Testis (tissue), 3 donors: ENCODE data around the gene OSGEP. TPM values are rescaled to one million over a fixed set of nuclear protein-coding genes. Genes with fewer than 3 reads are reported as not detected.

ENCODE experiments used
- DNase-seq: peaks from one replicate; pipeline ENCODE4 v3.0.0-alpha.2; 2019
- H3K27ac ChIP-seq, 2 donors: fragments of 200-600 bp; sonication (generic); one replicate each; pipeline ENCODE4 v1.5.1; 2019
- H3K27me3 ChIP-seq: fragments of 200-600 bp; sonication (generic); one replicate; pipeline ENCODE4 v1.5.1; 2019
- H3K36me3 ChIP-seq: fragments of 200-600 bp; sonication (generic); one replicate; pipeline ENCODE4 v1.5.1; 2017; ENCODE audit warnings: low read depth; ENCODE audit errors: missing control alignments
- H3K4me1 ChIP-seq: fragments of 200-600 bp; sonication (generic); one replicate; pipeline ENCODE4 v1.5.1; 2019
- H3K4me3 ChIP-seq, 2 donors: fragments of 200-600 bp; sonication (generic); one replicate each; pipeline ENCODE4 v1.5.1; 2017 to 2019
- H3K9me3 ChIP-seq: fragments of 200-600 bp; sonication (generic); one replicate; pipeline ENCODE4 v1.5.1; 2017
- CTCF ChIP-seq, 3 experiments: fragments of 450-650 bp in 2 of 3; fragments of 200-600 bp in 1 of 3; sonication (generic) in 1 of 3; IDR thresholded peaks; one replicate each; pipeline ENCODE4 v1.5.1; 2016 to 2019; ENCODE audit warnings: antibody characterized with exemption in 3 of 3, mild to moderate bottlenecking in 2 of 3, moderate library complexity in 1 of 3
- POLR2A ChIP-seq: fragments of 450-650 bp; IDR thresholded peaks from one replicate; pipeline ENCODE4 v1.6.1; 2017; ENCODE audit warnings: antibody characterized with exemption, mild to moderate bottlenecking, moderate library complexity
- whole genome bisulfite sequencing, 2 donors: methylation state at CpG; one replicate each; pipeline ENCODE4 v1.1.5; 2018; 5-methylcytosine and 5-hydroxymethylcytosine counted together
- intact Hi-C: fragments of 100-400 bp; cut with DNase I; formaldehyde crosslinking; loops from one replicate; pipeline ENCODE4 v1.15.1; 2023; ENCODE audit warnings: low total_unique reads
- polyA plus RNA-seq: library from polyadenylated mRNA; stranded (reverse); fragments of 350-450 nt; fragmentation: Illumina TruSeq; extraction: RNeasy Lipid Tissue Mini Kit (QIAGEN cat#74804); gene quantifications from one replicate; pipeline ENCODE4 v1.2.3, GENCODE V29; 2014; ENCODE audit warnings: low read depth, low replicate concordance; ENCODE audit not compliant: insufficient read depth
- total RNA-seq, 2 donors: library from RNA; depleted of rRNA; stranded (reverse); fragments of >200 nt; gene quantifications; one replicate each; pipeline ENCODE4 v1.2.3, GENCODE V29; 2016

OSGEP gene
- total and polyA plus RNA-seq, 3 donors from 2014 or later: 19.9 to 58.8 (median 47.2) TPM

DNA sequence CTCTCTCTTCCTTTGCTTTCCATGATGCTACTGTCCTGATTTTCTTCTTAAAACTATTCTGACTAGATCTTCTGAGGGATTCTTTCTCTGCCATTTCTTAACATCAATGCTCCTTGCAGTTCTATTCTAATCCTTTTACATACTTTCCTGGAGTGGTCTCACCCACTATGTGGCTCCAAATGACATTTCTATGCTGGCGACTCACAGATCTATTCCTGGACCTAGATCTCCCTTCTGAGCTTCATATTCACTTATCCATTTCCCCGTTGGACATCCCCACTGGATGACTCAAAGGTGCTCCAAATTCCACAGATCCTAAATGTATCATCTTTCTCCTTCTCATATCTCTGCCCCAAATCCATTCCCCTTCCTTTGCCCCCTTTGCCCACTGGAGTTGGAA, 45.4 kb downstream of the OSGEP start:
- no peak for DNase-seq
- no peak overlapping the region for H3K4me3 ChIP-seq
- WGBS, 2 donors: 94% methylated on average over 2 of the region's 2 CpGs
- intact Hi-C loops: no loop called here
- no peaks in the 10 kb centered on the region for H3K36me3 ChIP-seq
- H3K27me3 ChIP-seq: no peaks in the 10 kb centered on the region
- H3K4me1 ChIP-seq: peaks cover 9% of the 10 kb centered on the region
- H3K27ac ChIP-seq: no peak overlapping the region
- TF ChIP-seq CTCF (IDR thresholded peaks at IDR 0.05): no peak
- no peak for TF ChIP-seq POLR2A
- H3K9me3 ChIP-seq: no peaks in the 10 kb centered on the region

DNA sequence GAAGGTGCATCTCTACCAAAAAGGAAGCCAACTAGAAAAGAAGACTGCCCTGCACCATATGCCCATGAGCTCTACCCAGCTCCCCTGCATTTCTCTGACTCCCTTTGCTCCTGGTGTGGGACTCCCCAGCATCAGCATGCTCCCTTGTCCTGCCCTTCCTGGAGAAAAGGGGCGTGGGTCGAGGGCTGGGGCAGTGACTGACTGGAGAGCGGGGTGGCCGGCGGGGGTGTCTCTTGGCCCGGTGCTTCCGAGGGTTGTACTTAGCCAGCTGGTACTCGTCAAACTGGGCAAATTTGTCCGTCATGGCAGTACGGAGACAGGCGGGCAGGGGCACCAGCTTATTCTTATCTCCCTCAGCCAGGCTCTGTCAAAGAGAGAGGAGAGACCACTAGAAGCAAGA, 51.1 kb downstream of the OSGEP start:
- Histone ChIP-seq H3K9me3 (no peaks in the 10 kb centered on the region), H3K4me1 (no peaks in the 10 kb centered on the region)

DNA sequence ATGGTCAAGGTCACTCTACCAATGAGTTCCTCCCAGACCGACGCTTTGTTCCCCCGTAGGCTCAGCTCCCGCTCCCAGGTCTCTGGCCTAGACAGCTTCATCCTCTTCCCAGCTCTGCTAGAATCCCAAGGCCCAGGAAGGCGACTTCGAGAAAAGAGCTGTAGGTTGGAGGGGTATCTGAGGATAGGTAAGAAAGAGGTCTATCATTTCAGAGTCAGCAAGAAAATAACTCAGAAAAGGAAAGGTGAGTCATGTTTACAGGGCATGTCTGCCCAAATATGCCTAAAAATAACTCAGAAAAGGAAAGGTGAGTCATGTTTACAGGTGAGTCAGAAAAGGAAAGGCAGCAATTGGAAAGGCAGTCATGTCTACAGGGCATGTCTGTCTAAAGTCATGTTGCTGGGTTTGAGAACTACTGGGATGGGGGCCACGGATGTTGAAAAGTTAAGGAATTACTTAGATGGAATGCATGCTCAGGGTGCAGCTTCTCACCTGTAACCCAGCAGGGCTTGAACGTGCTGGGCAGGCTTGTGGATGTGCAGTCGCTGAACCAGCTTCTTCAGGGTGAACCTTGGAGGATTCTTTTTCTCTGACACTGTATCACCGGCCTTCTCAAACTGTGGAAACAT, 53.5 kb downstream of the OSGEP start:
- Histone ChIP-seq H3K4me3 (no peak overlapping the region), H3K27ac (no peak overlapping the region), H3K36me3 (no peaks in the 10 kb centered on the region), H3K4me1 (no peaks in the 10 kb centered on the region), H3K27me3 (no peaks in the 10 kb centered on the region), H3K9me3 (no peaks in the 10 kb centered on the region)
- WGBS, 2 donors: 73 to 77% methylated on average over 10 of the region's 10 CpGs
- intact Hi-C loops: no loop called here
- TF ChIP-seq POLR2A (no peak), CTCF (IDR thresholded peaks at IDR 0.05) (no peak)
- no peak for DNase-seq

More for the DNA sequence above, 51.1 kb downstream of the OSGEP start:
- H3K36me3 ChIP-seq: no peaks in the 10 kb centered on the region
- no peak overlapping the region for H3K4me3 ChIP-seq
- 82 to 95% methylated on average over 10 to 11 of the region's 11 CpGs for WGBS, 2 donors
- TF ChIP-seq POLR2A (no peak), CTCF (IDR thresholded peaks at IDR 0.05) (no peak)
- H3K27ac ChIP-seq: no peak overlapping the region
- no peaks in the 10 kb centered on the region for H3K27me3 ChIP-seq
- DNase-seq: no peak
- intact Hi-C loops: no loop called here

DNA sequence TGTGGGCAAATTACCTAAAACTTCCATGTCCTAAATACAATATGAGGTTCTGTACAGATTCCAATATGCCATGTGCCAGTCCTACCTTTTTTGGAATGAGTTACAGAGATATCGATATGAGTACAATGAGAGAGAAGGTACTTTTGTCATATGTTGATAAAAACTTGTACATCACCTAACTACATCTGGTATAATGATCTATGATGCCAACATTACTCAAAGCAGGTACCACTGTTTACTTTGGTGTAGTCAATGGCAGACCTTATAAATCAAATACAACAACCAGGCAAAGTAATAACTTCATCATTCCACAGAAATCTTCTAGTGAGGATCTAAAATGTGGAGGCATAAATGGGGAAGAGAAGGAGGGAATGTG, 54.0 kb downstream of the OSGEP start:
- DNase-seq: no peak
- Histone ChIP-seq H3K9me3 (no peaks in the 10 kb centered on the region), H3K4me3 (no peak overlapping the region), H3K27ac (no peak overlapping the region), H3K4me1 (no peaks in the 10 kb centered on the region), H3K27me3 (no peaks in the 10 kb centered on the region), H3K36me3 (no peaks in the 10 kb centered on the region)
- 97 to 100% methylated on average over 1 of the region's 1 CpG for WGBS, 2 donors
- TF ChIP-seq POLR2A (no peak), CTCF (IDR thresholded peaks at IDR 0.05) (no peak)
- intact Hi-C loops: no loop called here

GRCh38 chr14:20397511-20397910, 57.1 kb downstream of the OSGEP start:
- 90 to 91% methylated on average over 3 of the region's 3 CpGs for WGBS, 2 donors
- Histone ChIP-seq H3K27me3 (no peaks in the 10 kb centered on the region), H3K36me3 (no peaks in the 10 kb centered on the region), H3K4me3 (no peak overlapping the region), H3K27ac (no peak overlapping the region), H3K9me3 (no peaks in the 10 kb centered on the region), H3K4me1 (no peaks in the 10 kb centered on the region)
- intact Hi-C loops: no loop called here
- DNase-seq: no peak
- no peak for TF ChIP-seq POLR2A
- no peak for TF ChIP-seq CTCF (IDR thresholded peaks at IDR 0.05)
